ENCODE results near the gene NFATC2. TPM values are rescaled to one million over a fixed set of nuclear protein-coding genes. Genes with fewer than 3 reads are reported as not detected.

NFATC2 gene
- total RNA-seq, 3 donors from 2014 or later: 5.9 to 11.9 (median 10.2) TPM

- no peaks in the 10 kb centered on the region for H3K27me3 ChIP-seq
- no peaks in the 10 kb centered on the region for H3K9me3 ChIP-seq
- H3K4me3 ChIP-seq: no peak overlapping the region
- intact Hi-C loops (cut with DNase I; ENCODE audit: low total_unique reads): loop anchor here (10.0 kb wide), 1 partner anchor 215 kb away; no protein-coding TSS in a partner anchor
- H3K4me1 ChIP-seq: no peaks in the 10 kb centered on the region
- DNase-seq (ENCODE audit: low spot score in 2 of 2): no peak
- H3K27ac ChIP-seq: no peak overlapping the region
- H3K36me3 ChIP-seq: no peaks in the 10 kb centered on the region
- no peak for TF ChIP-seq CTCF (IDR thresholded peaks at IDR 0.05)
- TF ChIP-seq POLR2A (IDR thresholded peaks at IDR 0.05): no peak
- TF ChIP-seq POLR2AphosphoS5 (IDR thresholded peaks at IDR 0.05): no peak
Measured at GRCh38 chr20:51379601-51380341, 162.7 kb downstream of the NFATC2 start.

GRCh38 chr20:51378171-51378928 is 164.2 kb downstream of the NFATC2 start:
- Histone ChIP-seq H3K4me3 (no peak overlapping the region), H3K9me3 (no peaks in the 10 kb centered on the region), H3K27ac (no peak overlapping the region), H3K4me1 (no peaks in the 10 kb centered on the region), H3K36me3 (no peaks in the 10 kb centered on the region), H3K27me3 (no peaks in the 10 kb centered on the region)
- TF ChIP-seq POLR2AphosphoS5 (IDR thresholded peaks at IDR 0.05): no peak
- TF ChIP-seq POLR2A (IDR thresholded peaks at IDR 0.05): no peak
- TF ChIP-seq CTCF (IDR thresholded peaks at IDR 0.05): no peak
- DNase-seq (ENCODE audit: low spot score in 2 of 2): no peak
- intact Hi-C loops (cut with DNase I; ENCODE audit: low total_unique reads): loop anchor here (10.0 kb wide), 1 partner anchor 216 kb away; no protein-coding TSS in a partner anchor

DNA sequence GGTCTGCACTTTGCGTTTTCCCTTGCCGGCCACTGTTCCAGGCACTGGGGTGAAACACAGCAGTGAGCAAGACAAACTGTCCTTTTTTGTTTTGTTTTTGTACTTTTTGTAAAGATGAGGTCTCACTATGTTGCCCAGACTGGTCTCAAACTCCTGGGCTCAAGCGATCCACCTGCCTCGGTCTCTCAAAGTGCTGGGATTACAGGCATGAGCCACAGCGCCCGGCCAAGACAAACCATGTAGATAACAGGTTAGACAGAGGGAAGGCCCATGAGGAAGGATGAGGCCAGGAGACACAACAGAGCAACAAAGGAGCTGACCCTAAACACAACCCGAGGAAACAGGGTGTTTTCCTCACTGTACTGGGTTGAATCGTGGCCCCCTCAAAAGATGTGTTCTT is 165.4 kb downstream of the NFATC2 start:
- intact Hi-C loops (cut with DNase I; ENCODE audit: low total_unique reads): loop anchor here (10.0 kb wide), 1 partner anchor 218 kb away; no protein-coding TSS in a partner anchor
- no peak for DNase-seq (ENCODE audit: low spot score in 2 of 2)
- H3K36me3 ChIP-seq: no peaks in the 10 kb centered on the region

DNA sequence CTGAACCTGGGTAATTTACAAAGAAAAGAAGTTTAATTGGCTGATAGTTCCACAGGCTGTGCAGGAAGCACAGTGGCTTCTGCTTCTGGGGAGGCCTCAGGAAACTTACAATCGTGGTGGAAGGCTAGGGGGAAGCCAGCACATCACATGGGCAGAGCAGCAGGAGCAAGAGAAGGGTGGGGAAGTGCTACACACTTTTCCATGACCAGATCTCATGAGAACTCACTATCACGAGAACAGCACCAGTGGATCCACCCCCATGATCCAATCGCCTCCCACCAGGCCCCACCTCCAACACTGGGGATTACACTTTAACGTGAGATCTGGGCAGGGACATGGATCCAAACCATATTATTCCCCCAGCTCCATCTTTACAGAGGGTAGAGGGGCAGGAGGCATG is 166.4 kb downstream of the NFATC2 start:
- intact Hi-C loops (cut with DNase I; ENCODE audit: low total_unique reads): loop anchor here (1.0 to 10.0 kb wide), 2 partner anchors 26 to 219 kb away; no protein-coding TSS in a partner anchor
- H3K27ac ChIP-seq: no peak overlapping the region
- TF ChIP-seq CTCF (IDR thresholded peaks at IDR 0.05) (no peak), POLR2A (IDR thresholded peaks at IDR 0.05) (no peak), POLR2AphosphoS5 (IDR thresholded peaks at IDR 0.05) (no peak)
- H3K27me3 ChIP-seq: no peaks in the 10 kb centered on the region
- no peaks in the 10 kb centered on the region for H3K36me3 ChIP-seq
- no peaks in the 10 kb centered on the region for H3K9me3 ChIP-seq
- H3K4me1 ChIP-seq: no peaks in the 10 kb centered on the region
- H3K4me3 ChIP-seq: no peak overlapping the region
- DNase-seq (ENCODE audit: low spot score in 2 of 2): no peak

More for the DNA sequence above, 165.4 kb downstream of the NFATC2 start:
- no peaks in the 10 kb centered on the region for H3K27me3 ChIP-seq
- H3K9me3 ChIP-seq: no peaks in the 10 kb centered on the region
- no peak overlapping the region for H3K27ac ChIP-seq
- no peak overlapping the region for H3K4me3 ChIP-seq
- H3K4me1 ChIP-seq: no peaks in the 10 kb centered on the region
- TF ChIP-seq CTCF (IDR thresholded peaks at IDR 0.05): no peak

GRCh38 chr20:51375561-51375960 is 167.0 kb downstream of the NFATC2 start:
- TF ChIP-seq POLR2AphosphoS5 (IDR thresholded peaks at IDR 0.05) (no peak), POLR2A (IDR thresholded peaks at IDR 0.05) (no peak), CTCF (IDR thresholded peaks at IDR 0.05) (no peak)
- intact Hi-C loops (cut with DNase I; ENCODE audit: low total_unique reads): loop anchor here (10.0 kb wide), 1 partner anchor 219 kb away; no protein-coding TSS in a partner anchor
- no peaks in the 10 kb centered on the region for H3K4me1 ChIP-seq
- H3K27me3 ChIP-seq: no peaks in the 10 kb centered on the region
- no peak for DNase-seq (ENCODE audit: low spot score in 2 of 2)
- H3K4me3 ChIP-seq: no peak overlapping the region
- no peaks in the 10 kb centered on the region for H3K9me3 ChIP-seq
- H3K36me3 ChIP-seq: no peaks in the 10 kb centered on the region
- H3K27ac ChIP-seq: no peak overlapping the region

Measured in breast epithelium (tissue), 4 donors.